ENCODE data around the gene HIPK3.
"Not testable (repeated sequence)": the region's sequence is repeated elsewhere in the genome, so short reads cannot be mapped to it uniquely, and the experiment has no call there.

The HIPK3 gene

GRCh38 chr11:33257160-33257896 is at the start of gene HIPK3:
HIPK3 (plus strand) TSS chr11:33257381.
- peak; percentile 44 for DNase-seq (ENCODE audit: low read depth, low spot score)

GRCh38 chr11:33207408-33207985 is 49.7 kb upstream of the HIPK3 start:
- DNase-seq (ENCODE audit: low read depth, low spot score): no peak

DNA sequence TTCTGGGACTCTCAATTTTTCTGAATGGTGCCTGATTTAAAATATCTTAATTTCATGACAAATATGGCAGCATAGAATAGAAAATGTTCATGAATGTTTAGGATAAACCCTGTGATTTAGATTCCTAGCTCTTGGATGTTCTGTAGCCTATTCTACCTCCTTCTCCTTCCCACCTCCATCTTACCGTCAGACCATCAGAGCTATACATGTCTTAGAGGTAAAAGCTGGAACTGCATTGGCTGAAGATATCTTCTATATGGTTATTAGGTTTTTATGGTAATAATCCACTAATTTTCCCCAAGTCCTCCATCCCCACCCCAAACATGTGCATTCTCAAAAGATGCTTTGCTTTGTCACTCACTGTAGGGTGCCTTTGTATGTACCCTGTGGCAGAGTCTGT is 49.0 kb upstream of the HIPK3 start:
- no peak for DNase-seq (ENCODE audit: low read depth, low spot score)

DNA sequence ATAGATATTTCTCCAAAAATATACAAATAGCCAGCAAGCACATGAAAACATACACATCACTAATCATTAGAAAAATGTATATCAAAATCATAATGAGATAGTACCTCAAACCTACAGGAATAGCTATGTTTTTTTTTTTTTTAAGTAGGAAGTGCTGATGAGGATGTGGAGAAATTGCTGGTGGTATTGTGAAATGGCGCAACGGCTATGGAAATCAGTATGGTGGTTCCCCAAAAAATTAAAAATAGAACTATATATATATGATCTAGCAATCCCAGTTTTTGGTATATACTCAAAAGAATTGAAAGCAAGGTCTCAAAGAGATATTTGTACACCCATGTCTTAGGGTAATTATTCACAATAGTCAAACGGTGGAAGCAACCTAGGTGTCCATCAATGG is 46.0 kb upstream of the HIPK3 start:
- DNase-seq (ENCODE audit: low read depth, low spot score): no peak

DNA sequence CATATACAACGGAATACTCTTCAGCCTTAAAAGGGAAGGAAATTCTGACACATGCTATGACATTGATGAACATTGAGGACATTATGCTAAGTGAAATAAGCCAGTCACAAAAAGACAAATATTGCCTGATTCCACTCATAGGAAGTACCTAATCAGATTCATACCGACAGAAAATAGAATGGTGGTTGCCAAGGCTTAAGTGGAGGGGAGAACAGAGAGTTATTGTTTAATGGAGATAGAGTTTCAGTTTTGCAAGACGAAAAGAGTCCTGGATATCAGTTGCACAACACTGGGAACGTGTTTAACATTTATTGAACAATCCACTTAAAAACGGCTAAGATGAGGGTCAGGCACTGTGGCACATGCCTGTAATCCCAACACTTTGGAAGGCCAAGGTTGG is 45.6 kb upstream of the HIPK3 start:
- DNase-seq (ENCODE audit: low read depth, low spot score): no peak

- no peak for DNase-seq (ENCODE audit: low read depth, low spot score)
Observed at GRCh38 chr11:33214187-33214586, 43.0 kb upstream of the HIPK3 start.

GRCh38 chr11:33214767-33215166 is 42.4 kb upstream of the HIPK3 start:
- no peak for DNase-seq (ENCODE audit: low read depth, low spot score)

- not testable (repeated sequence) for DNase-seq (ENCODE audit: low read depth, low spot score)
Observed at GRCh38 chr11:33216676-33217075, 40.5 kb upstream of the HIPK3 start.

DNA sequence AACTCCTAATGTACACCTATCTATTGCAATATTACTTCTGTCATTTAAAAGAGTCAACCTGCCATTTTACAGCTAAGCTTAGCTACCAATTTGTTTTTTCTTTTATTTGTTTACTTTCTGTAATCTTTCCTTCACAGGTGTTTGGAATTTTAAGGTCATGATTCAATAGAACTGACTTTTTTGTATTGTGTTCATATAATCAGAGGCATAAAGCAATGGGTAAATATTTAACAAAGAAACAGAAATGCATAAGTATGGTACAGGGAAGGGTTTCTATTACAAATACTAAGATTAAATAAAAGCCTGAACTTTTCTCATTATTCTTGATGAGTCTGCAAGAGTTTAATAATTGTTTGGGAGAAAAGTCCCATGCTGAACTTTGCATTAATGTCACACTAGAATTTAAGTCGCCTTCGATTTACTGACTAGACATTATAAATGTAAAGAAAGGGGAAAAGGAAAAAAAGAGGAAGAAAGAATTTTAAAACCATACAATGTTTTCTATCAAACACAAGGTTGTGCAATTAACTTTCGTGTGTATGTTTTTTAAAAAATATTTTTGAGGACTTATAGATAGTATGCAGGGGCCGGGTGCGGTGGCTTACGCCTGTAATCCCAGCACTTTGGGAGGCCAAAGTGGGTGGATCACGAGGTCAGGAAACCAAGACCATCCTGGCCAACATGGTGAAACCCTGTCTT is 35.0 kb upstream of the HIPK3 start:
- DNase-seq (ENCODE audit: low read depth, low spot score): no peak

DNA sequence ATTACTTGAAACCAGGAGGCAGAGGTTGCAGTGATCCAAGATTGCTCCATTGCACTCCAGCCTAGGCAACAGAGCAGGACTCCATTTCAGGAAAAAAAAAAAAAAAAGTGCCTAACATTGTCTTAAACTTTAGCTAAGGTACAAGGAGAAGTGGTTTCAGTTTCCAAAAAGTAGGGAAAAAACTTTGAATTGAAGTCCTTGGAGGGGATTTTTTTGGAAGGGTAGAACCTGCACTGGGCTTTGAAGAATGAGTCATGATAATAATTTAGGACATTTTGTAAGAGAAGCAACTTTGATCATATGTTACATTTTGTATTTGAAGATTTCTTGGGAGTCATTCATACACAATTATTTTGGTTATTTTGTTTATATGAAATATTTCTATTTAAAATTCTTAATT is 31.8 kb upstream of the HIPK3 start:
- DNase-seq (ENCODE audit: low read depth, low spot score): no peak

DNA sequence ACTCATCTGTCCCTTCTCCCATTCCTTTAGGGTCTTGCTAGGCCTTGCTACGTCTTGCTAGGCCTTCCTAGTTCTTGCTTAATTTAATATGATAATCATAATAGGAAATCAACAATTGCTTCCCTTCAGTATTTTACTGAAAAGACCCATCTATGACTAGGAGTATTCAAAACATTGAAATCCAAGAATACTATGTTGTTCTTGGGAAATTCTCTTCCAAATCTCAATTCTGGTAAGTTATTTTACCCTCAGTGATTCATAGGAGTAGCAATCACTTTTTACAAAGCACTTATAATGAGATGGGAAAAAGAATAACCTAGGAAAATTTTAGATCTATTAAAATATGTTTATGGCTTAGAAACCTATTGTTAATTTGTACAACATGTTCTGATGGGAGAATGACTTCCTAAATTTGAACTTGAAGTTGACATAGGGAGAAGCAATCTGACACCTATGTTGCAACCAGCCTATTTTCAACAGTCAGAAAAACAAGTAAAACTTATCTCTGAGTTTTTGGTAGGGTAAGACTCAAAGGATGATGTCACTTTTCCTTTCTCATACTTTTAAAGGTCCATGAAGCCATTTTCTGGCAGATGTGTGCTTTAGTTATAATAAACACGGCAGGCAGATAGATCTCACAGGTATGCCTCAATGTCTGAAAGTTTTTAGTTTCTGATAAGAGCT is 29.5 kb upstream of the HIPK3 start:
- no peak for DNase-seq (ENCODE audit: low read depth, low spot score)

DNA sequence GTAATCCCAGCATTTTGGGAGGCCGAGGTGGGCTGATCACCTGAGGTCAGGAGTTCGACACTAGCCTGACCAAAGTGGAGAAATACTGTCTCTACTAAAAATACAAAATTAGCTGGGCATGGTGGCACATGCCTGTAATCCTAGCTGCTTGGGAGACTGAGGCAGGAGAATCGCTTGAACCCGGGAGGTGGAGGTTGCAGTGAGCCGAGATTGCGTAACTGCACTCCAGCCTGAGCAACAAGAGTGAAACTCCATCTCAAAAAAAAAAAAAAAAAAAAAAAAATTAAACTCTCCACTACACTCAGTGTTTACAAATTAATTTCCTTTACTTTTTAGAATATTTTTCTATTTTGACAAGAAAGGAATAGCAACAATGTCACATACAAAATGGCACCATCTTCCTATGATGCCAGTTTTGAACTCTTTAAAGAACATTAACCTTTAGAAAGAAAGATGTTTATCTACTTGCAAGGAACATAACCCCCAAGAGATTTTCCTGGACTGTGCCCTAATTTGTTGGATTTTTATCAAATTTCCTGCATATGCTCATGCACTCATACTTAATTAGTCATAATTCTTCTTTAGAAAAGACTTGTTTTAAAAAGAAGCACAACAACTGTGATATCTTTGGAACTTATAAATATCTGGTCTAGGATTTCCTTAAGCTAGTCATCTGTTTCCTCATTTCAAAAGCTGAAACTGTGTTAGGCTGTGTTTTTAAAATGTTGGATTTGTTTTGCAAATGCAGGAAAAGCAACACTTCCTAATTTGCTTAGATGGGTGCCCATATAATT is 22.6 kb upstream of the HIPK3 start:
- no peak for DNase-seq (ENCODE audit: low read depth, low spot score)

DNA sequence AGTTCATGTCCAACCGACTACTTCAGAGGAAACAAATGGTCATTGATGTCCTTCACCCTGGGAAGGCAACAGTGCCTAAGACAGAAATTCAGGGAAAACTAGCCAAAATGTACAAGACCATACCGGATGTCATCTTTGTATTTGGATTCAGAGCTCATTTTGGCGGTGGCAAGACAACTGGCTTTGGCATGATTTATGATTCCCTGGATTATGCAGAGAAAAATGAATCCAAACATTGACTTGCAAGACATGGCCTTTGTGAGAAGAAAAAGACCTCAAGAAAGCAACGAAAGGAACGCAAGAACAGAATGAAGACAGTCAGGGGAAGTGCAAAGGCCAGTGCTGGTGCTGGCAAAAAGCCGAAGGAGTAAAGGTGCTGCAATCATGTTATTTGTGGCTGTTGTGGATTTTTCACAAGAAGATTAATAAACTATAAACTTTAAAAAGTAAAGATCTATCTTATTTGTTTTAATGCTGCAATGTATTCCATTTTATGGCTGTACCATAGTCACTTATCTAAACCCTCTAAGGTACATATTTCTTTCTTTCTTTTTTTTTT is 20.1 kb upstream of the HIPK3 start:
- no peak for DNase-seq (ENCODE audit: low read depth, low spot score)

- no peak for DNase-seq (ENCODE audit: low read depth, low spot score)
Observed at GRCh38 chr11:33242575-33242974, 14.6 kb upstream of the HIPK3 start.

DNA sequence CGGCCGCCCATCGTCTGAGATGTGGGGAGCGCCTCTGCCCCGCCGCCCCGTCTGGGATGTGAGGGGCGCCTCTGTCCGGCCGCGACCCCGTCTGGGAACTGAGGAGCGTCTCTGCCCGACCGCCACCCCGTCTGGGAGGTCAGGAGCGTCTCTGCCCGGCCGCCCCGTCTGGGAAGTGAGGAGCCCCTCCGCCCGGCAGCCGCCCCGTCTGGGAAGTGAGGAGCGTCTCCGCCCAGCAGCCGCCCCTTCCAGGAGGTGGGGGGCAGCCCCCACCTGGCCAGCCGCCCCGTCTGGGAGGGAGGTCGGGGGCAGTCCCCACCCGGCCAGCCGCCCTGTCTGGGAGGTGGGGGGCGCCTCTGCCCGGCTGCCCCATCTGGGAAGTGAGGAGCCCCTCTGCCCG is 13.5 kb upstream of the HIPK3 start:
- DNase-seq (ENCODE audit: low read depth, low spot score): not testable (repeated sequence)

DNA sequence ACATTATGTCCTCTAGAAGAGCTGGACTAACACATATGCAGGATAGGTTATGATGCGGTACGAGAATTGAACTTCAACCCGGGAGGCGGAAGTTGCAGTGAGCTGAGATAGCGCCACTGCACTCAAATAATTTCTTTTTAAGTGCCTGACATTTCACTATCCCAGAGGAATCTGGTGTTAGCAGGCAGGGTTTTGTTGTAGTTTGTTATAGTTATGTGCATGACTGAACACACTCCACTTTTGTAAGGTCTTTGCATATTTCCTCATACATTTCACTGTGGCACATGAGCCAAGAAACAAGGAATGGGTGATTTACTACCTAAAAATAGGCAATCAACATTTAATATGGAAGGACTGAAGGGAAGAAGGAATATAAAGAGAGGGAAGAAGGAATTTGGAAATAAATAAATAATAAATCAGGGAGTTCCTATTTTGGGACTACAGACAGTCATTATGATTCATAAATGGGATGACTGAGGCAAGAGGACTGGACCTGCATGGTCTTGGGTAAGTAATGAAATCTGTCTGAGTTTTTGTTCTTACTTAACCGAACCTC is 8.7 kb upstream of the HIPK3 start:
- DNase-seq (ENCODE audit: low read depth, low spot score): no peak

DNA sequence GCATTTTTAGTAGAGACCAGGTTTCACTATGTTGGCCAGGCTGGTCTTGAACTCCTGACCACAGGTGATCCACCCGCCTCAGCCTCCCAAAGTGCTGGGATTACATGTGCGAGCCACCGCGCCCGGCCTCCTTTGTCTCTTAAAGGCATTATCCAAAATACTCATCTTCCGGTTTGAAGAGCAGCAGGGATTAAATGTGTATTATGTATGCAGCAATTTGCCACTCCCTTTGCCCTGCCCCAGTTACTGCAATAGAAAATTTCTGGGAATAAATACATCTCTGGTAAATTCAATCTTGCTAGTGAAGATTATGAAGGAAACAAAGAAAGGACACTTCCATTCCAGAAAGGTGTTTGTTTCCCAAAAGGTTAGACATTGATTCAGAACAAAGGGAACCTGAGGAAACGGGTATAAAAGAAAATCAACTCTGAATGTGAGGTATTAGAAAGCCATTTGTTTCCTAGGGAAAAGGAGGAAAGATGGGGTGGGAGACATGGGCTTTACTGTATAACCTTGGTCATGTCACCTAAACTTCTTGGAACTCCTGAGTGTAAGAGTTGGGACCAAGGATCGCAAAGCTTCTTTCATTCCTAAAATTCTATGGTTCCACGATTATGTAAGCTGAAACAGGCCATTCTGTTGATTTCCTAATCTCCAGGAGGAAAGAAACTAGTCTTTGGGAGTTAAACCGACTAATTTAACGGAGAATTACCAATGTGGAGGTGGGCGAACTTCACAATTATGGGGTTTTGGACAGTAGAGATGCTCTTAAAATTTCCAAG is 959 bp upstream of the HIPK3 start:
- DNase-seq (ENCODE audit: low read depth, low spot score): no peak

- no peak for DNase-seq (ENCODE audit: low read depth, low spot score)
Observed at GRCh38 chr11:33256813-33257159, 395 bp upstream of the HIPK3 start.

- peak; percentile 38 for DNase-seq (ENCODE audit: low read depth, low spot score)
Observed at GRCh38 chr11:33257897-33258630, 883 bp downstream of the HIPK3 start.

Measured in activated CD4-positive, CD25-positive, alpha-beta regulatory T cell treated with anti-CD3 and anti-CD28 coated beads, Interleukin-2, amount 50 U/mL, for 16 hours (primary cell).